ENCODE results near the gene PRRT3. TPM values are rescaled to one million over a fixed set of nuclear protein-coding genes. Genes with fewer than 3 reads are reported as not detected.

PRRT3 gene
- total RNA-seq, 4 donors from 2014 or later = 2.2 to 3.3 (median 2.7) TPM

GRCh38 chr3:9969632-9970019, 17.4 kb upstream of the PRRT3 start:
- Histone ChIP-seq H3K27ac (no peak overlapping the region), H3K27me3 (no peaks in the 10 kb centered on the region), H3K9me3 (no peaks in the 10 kb centered on the region), H3K4me1 (no peaks in the 10 kb centered on the region), H3K36me3 (peaks cover 2 to 95% (median 48%) of the 10 kb centered on the region in 3 donors), H3K4me3 (no peak overlapping the region)
- WGBS, 2 donors = 93 to 94% methylated on average over 4 of the region's 4 CpGs
- TF ChIP-seq, protein P1, sequence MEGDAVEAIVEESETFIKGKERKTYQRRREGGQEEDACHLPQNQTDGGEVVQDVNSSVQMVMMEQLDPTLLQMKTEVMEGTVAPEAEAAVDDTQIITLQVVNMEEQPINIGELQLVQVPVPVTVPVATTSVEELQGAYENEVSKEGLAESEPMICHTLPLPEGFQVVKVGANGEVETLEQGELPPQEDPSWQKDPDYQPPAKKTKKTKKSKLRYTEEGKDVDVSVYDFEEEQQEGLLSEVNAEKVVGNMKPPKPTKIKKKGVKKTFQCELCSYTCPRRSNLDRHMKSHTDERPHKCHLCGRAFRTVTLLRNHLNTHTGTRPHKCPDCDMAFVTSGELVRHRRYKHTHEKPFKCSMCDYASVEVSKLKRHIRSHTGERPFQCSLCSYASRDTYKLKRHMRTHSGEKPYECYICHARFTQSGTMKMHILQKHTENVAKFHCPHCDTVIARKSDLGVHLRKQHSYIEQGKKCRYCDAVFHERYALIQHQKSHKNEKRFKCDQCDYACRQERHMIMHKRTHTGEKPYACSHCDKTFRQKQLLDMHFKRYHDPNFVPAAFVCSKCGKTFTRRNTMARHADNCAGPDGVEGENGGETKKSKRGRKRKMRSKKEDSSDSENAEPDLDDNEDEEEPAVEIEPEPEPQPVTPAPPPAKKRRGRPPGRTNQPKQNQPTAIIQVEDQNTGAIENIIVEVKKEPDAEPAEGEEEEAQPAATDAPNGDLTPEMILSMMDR (IDR thresholded peaks at IDR 0.05) = no peak
- TF ChIP-seq EP300 (IDR thresholded peaks at IDR 0.05) = no peak
- no peak for TF ChIP-seq POLR2A (IDR thresholded peaks at IDR 0.05)
- no peak for DNase-seq (ENCODE audit: low spot score in 2 of 2)

DNA sequence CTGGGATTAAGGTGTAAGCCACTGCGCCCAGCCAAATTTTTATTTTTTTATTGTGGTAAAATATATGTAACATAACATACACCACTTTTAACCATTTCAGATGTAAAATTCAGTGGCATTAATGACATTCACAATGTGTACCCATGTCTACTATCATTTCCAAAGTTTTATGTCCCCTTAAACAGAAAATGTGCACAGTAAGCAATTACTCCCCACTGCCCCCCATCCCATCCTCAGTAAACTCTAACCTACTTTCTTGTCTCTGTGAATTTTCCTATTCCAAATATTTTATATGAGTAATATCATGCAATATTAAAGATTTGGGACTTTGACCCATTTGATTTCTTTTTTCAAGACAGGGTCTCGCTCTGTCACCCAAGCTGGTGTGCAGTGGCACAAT, 14.6 kb upstream of the PRRT3 start:
- Histone ChIP-seq H3K4me1 (no peaks in the 10 kb centered on the region), H3K9me3 (no peaks in the 10 kb centered on the region), H3K4me3 (no peak overlapping the region), H3K36me3 (peaks cover 0 to 96% (median 33%) of the 10 kb centered on the region in 3 donors), H3K27me3 (no peaks in the 10 kb centered on the region), H3K27ac (no peak overlapping the region)
- TF ChIP-seq, protein P1 (IDR thresholded peaks at IDR 0.05) = no peak
- TF ChIP-seq EP300 (IDR thresholded peaks at IDR 0.05) (no peak), POLR2A (IDR thresholded peaks at IDR 0.05) (no peak)
- WGBS, 2 donors = 93 to 95% methylated on average over 2 of the region's 2 CpGs
- no peak for DNase-seq (ENCODE audit: low spot score in 2 of 2)

DNA sequence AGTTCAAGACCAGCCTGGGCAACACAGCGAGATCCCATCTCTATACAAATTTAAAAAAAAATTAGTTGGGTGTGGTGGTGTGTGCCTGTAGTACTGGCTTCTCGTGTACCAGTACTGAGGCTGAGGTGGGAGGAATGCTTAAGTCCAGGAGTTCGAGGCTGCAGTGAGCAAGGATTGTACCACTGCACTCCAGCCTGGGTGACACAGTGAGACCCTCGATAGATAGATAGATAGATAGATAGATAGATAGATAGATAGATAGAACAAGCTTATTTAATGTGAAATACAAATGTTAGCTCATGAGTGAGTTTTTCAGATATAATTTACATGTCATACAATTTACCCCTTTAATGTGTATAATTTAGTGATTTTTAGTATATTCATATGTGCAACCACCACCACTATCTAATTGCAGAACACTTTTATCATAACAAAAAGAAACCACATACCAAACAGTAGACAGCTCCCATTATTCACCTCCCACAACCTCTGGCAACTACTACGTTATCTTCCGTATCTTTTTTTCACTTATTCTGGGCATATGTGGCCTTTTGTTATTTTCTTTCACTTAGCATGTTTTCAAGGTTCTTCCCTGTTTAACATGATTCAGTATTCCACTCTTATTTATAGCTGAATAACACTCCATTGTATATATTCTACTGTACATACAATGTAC, 13.1 kb upstream of the PRRT3 start:
- Histone ChIP-seq H3K36me3 (peaks cover 0 to 94% (median 20%) of the 10 kb centered on the region in 3 donors), H3K9me3 (no peaks in the 10 kb centered on the region), H3K4me1 (no peaks in the 10 kb centered on the region), H3K27ac (no peak overlapping the region), H3K27me3 (no peaks in the 10 kb centered on the region), H3K4me3 (no peak overlapping the region)
- WGBS, 2 donors = 83 to 85% methylated on average over 6 of the region's 6 CpGs
- TF ChIP-seq EP300 (IDR thresholded peaks at IDR 0.05) (no peak), POLR2A (IDR thresholded peaks at IDR 0.05) (no peak)
- TF ChIP-seq, protein P1 (IDR thresholded peaks at IDR 0.05) = no peak
- no peak for DNase-seq (ENCODE audit: low spot score in 2 of 2)

DNA sequence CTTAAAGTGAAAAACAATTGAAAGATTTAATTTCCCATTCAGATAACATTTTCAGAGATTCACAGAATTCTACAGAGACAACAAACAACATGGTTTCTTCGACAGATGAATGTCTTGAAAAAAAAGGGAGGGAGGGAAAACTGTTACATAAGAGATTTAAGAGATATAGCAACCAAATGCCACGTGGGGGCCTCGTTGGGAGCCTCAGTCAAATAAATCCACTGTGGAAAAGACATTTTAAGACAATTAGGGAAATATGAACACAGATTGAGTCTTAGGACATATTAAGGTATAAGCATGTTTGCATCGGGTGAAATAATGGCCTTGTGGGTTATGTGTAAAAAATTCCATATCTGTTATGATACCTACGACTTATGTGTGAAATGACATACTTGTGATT, 5.0 kb upstream of the PRRT3 start:
- no peak for TF ChIP-seq POLR2A (IDR thresholded peaks at IDR 0.05)
- TF ChIP-seq, protein P1 (IDR thresholded peaks at IDR 0.05) = no peak
- TF ChIP-seq EP300 (IDR thresholded peaks at IDR 0.05) = no peak
- Histone ChIP-seq H3K4me3 (no peak overlapping the region), H3K4me1 (peaks cover 0 to 15% (median 3%) of the 10 kb centered on the region in 4 donors), H3K27ac (no peak overlapping the region), H3K27me3 (no peaks in the 10 kb centered on the region), H3K36me3 (peaks cover 0 to 30% (median 0%) of the 10 kb centered on the region in 3 donors), H3K9me3 (no peaks in the 10 kb centered on the region)
- 44 to 45% methylated on average over 5 of the region's 5 CpGs for WGBS, 2 donors
- DNase-seq (ENCODE audit: low spot score in 2 of 2) = no peak

DNA sequence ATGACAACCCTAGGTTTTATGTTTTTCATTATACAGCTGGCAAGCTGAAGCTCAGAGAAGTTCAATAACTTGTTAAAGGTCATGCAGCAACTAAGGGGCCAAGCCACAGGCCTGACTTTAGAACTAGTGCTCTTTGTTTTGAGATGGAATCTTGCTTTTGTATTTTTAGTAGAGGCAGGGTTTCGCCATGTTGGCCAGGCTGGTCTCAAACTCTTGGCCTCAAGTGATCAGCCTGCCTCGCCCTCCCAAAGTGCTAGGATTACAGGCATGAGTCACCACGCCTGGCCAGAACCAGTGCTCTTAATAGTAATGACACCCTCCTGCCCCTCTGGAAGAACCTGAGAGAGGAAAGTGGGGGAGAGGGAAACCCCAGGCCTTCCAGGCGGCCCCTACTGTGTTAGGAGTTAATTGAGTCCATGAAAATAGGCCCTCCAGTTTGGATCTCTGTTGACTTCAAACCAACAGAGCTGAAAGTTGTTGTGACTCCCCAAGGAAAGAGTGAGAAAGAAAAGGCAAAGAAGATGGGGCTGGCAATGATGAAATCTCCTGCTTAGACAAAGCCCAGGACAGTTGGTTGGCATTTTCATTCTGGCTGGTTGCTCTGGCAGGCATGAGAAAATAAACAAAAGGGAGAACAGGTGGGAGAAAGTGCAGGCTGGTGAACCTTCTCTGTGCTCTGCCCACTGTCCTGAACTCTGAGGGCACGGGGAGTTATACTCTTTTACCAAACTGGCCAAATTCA, 3.6 kb upstream of the PRRT3 start:
- Histone ChIP-seq H3K36me3 (peaks cover 0 to 17% (median 0%) of the 10 kb centered on the region in 3 donors), H3K27me3 (no peaks in the 10 kb centered on the region), H3K9me3 (no peaks in the 10 kb centered on the region), H3K4me3 (no peak overlapping the region), H3K27ac (no peak overlapping the region), H3K4me1 (peaks cover 0 to 26% (median 10%) of the 10 kb centered on the region in 4 donors)
- TF ChIP-seq POLR2A (IDR thresholded peaks at IDR 0.05) (no peak), EP300 (IDR thresholded peaks at IDR 0.05) (no peak)
- TF ChIP-seq, protein P1 (IDR thresholded peaks at IDR 0.05) = no peak
- WGBS, 2 donors = 70 to 72% methylated on average over 5 of the region's 5 CpGs
- no peak for DNase-seq (ENCODE audit: low spot score in 2 of 2)
